HEK293 (cell line): ENCODE data around the gene DDX42.

ENCODE experiments used
- CTCF ChIA-PET: fragments of 350-600 bp; formaldehyde crosslinking; extraction: SDS; loops from one replicate; lab custom pipeline; 2021; ENCODE audit warnings: antibody characterized with exemption; lab: Yijun Ruan, JAX
- POLR2A ChIA-PET: fragments of 300-600 bp; formaldehyde crosslinking; extraction: SDS; loops from one replicate; lab custom pipeline; 2020; ENCODE audit warnings: antibody characterized with exemption, inconsistent platforms; lab: Yijun Ruan, JAX
- H3K27ac ChIP-seq: fragments of 200-500 bp; sonication (Bioruptor generic); 2 replicates; pipeline ENCODE4 v1.5.1; 2014; ENCODE audit warnings: low read depth, low read length, control low read depth, inconsistent platforms; ENCODE audit errors: extremely low read depth
- H3K36me3 ChIP-seq, 2 experiments: fragments of 200-500 bp in 1 of 2; sonication (Bioruptor generic) in 1 of 2; 1 replicate in 1 of 2; 2 replicates in 1 of 2; pipeline ENCODE4 v1.5.1; 2014 to 2017; ENCODE audit warnings: inconsistent platforms in 2 of 2, low read length in 2 of 2; ENCODE audit not compliant: control insufficient read depth in 2 of 2, insufficient read depth in 1 of 2
- H3K4me1 ChIP-seq: fragments of 200-500 bp; sonication (Bioruptor generic); 2 replicates; pipeline ENCODE4 v1.5.1; 2014; ENCODE audit warnings: mild to moderate bottlenecking, low read length, inconsistent platforms; ENCODE audit not compliant: control insufficient read depth, insufficient read depth
- H3K4me3 ChIP-seq: 2 replicates; pipeline ENCODE4 v1.5.1; 2011; ENCODE audit warnings: low read depth, mild to moderate bottlenecking, control low read depth, low read length, moderate library complexity
- H3K9me3 ChIP-seq: fragments of 200-500 bp; sonication (Bioruptor generic); 2 replicates; pipeline ENCODE4 v1.5.1; 2014; ENCODE audit warnings: low read depth, low read length, inconsistent platforms; ENCODE audit not compliant: control insufficient read depth, insufficient read depth
- HOXA7 ChIP-seq: sonication (generic); formaldehyde crosslinking; IDR thresholded peaks from 2 replicates; pipeline ENCODE4 v1.8.1; 2022; ENCODE audit warnings: missing genetic modification reagents, borderline replicate concordance
- IKZF3 ChIP-seq: fragments of 450-650 bp; IDR thresholded peaks from 2 replicates; pipeline ENCODE4 v1.5.0; 2018; ENCODE audit warnings: missing biosample characterization, mild to moderate bottlenecking, missing genetic modification characterization, moderate library complexity
- KLF10 ChIP-seq: fragments of 450-650 bp; IDR thresholded peaks from 2 replicates; pipeline ENCODE4 v1.5.1; 2018; ENCODE audit warnings: missing biosample characterization, mild to moderate bottlenecking, missing genetic modification characterization
- KLF7 ChIP-seq: fragments of 450-650 bp; formaldehyde crosslinking; IDR thresholded peaks from 2 replicates; pipeline ENCODE4 v1.5.1; 2016; ENCODE audit warnings: missing biosample characterization, missing genetic modification characterization, borderline replicate concordance
- KLF9 ChIP-seq: fragments of 450-650 bp; formaldehyde crosslinking; IDR thresholded peaks from 2 replicates; pipeline ENCODE4 v1.5.1; 2016; ENCODE audit warnings: missing biosample characterization, missing genetic modification characterization, low read depth
- SP2 ChIP-seq: fragments of 450-650 bp; formaldehyde crosslinking; IDR thresholded peaks from 2 replicates; pipeline ENCODE4 v1.5.1; 2016; ENCODE audit warnings: missing biosample characterization, missing genetic modification characterization
- TRIM28 ChIP-seq: IDR thresholded peaks from 2 replicates; pipeline ENCODE4 v1.6.1; 2011; ENCODE audit warnings: low read length, control low read depth, borderline replicate concordance
- YY1 ChIP-seq: fragments of 450-650 bp; formaldehyde crosslinking; IDR thresholded peaks from 2 replicates; pipeline ENCODE4 v1.5.1; 2018; ENCODE audit warnings: missing biosample characterization, missing genetic modification characterization
- ZBTB20 ChIP-seq: fragments of 450-650 bp; formaldehyde crosslinking; IDR thresholded peaks from 2 replicates; pipeline ENCODE4 v1.5.1; 2016; ENCODE audit warnings: missing biosample characterization, missing genetic modification characterization
- ZBTB21 ChIP-seq: fragments of 450-650 bp; formaldehyde crosslinking; IDR thresholded peaks from 2 replicates; pipeline ENCODE4 v1.5.1; 2017; ENCODE audit warnings: missing biosample characterization, missing genetic modification characterization
- ZBTB7A ChIP-seq: fragments of 450-650 bp; formaldehyde crosslinking; IDR thresholded peaks from 2 replicates; pipeline ENCODE4 v1.5.1; 2016; ENCODE audit warnings: low read depth, missing biosample characterization, missing genetic modification characterization
- ZFP37 ChIP-seq: fragments of 450-650 bp; formaldehyde crosslinking; IDR thresholded peaks from 2 replicates; pipeline ENCODE4 v1.5.1; 2016; ENCODE audit warnings: missing biosample characterization, missing genetic modification characterization
- ZFP69B ChIP-seq: fragments of 450-650 bp; formaldehyde crosslinking; IDR thresholded peaks from 2 replicates; pipeline ENCODE4 v1.5.1; 2016; ENCODE audit warnings: missing biosample characterization, missing genetic modification characterization
- ZNF112 ChIP-seq: fragments of 450-650 bp; formaldehyde crosslinking; IDR thresholded peaks from 2 replicates; pipeline ENCODE4 v1.5.0; 2017; ENCODE audit warnings: missing biosample characterization, missing genetic modification characterization
- ZNF169 ChIP-seq: fragments of 450-650 bp; formaldehyde crosslinking; IDR thresholded peaks from 2 replicates; pipeline ENCODE4 v1.5.1; 2016; ENCODE audit warnings: missing biosample characterization, missing genetic modification characterization
- ZNF2 ChIP-seq: fragments of 450-650 bp; formaldehyde crosslinking; IDR thresholded peaks from 2 replicates; pipeline ENCODE4 v1.5.1; 2016; ENCODE audit warnings: missing biosample characterization, missing genetic modification characterization
- ZNF24 ChIP-seq: fragments of 450-650 bp; formaldehyde crosslinking; IDR thresholded peaks from 2 replicates; pipeline ENCODE4 v1.5.1; 2016; ENCODE audit warnings: missing biosample characterization, missing genetic modification characterization
- ZNF335 ChIP-seq: fragments of 450-650 bp; formaldehyde crosslinking; conservative IDR thresholded peaks from 2 replicates; pipeline ENCODE4 v1.5.1; 2016; ENCODE audit warnings: missing biosample characterization, missing genetic modification characterization
- ZNF366 ChIP-seq: fragments of 450-650 bp; formaldehyde crosslinking; conservative IDR thresholded peaks from 2 replicates; pipeline ENCODE4 v1.5.1; 2016; ENCODE audit warnings: missing biosample characterization, missing genetic modification characterization
- ZNF561 ChIP-seq: fragments of 450-650 bp; IDR thresholded peaks from 2 replicates; pipeline ENCODE4 v1.5.1; 2018; ENCODE audit warnings: missing biosample characterization, missing genetic modification characterization, borderline replicate concordance
- ZNF600 ChIP-seq: fragments of 450-650 bp; formaldehyde crosslinking; IDR thresholded peaks from 2 replicates; pipeline ENCODE4 v1.5.1; 2016; ENCODE audit warnings: missing biosample characterization, missing genetic modification characterization
- ZNF610 ChIP-seq: fragments of 450-650 bp; formaldehyde crosslinking; IDR thresholded peaks from 2 replicates; pipeline ENCODE4 v1.5.1; 2016; ENCODE audit warnings: missing biosample characterization, missing genetic modification characterization, borderline replicate concordance
- ZNF623 ChIP-seq: fragments of 450-650 bp; formaldehyde crosslinking; IDR thresholded peaks from 2 replicates; pipeline ENCODE4 v1.5.1; 2016; ENCODE audit warnings: missing biosample characterization, missing genetic modification characterization
- ZSCAN16 ChIP-seq: fragments of 450-650 bp; formaldehyde crosslinking; IDR thresholded peaks from 2 replicates; pipeline ENCODE4 v1.5.1; 2016; ENCODE audit warnings: missing biosample characterization, missing genetic modification characterization
- TF ChIP-seq, protein P1 (sequence below): fragments of 450-650 bp; formaldehyde crosslinking; optimal IDR thresholded peaks from 2 replicates; pipeline ENCODE3; 2016; ENCODE audit warnings: missing biosample characterization, mild to moderate bottlenecking, missing genetic modification characterization
- TF ChIP-seq, protein P2 (sequence below): fragments of 450-650 bp; formaldehyde crosslinking; IDR thresholded peaks from 2 replicates; pipeline ENCODE4 v1.5.1; 2016; ENCODE audit warnings: missing biosample characterization, missing genetic modification characterization
- TF ChIP-seq, protein P3 (sequence below): fragments of 450-650 bp; formaldehyde crosslinking; IDR thresholded peaks from 2 replicates; pipeline ENCODE4 v1.5.1; 2016; ENCODE audit warnings: missing biosample characterization, missing genetic modification characterization
- TF ChIP-seq, protein P4 (sequence below): fragments of 450-650 bp; formaldehyde crosslinking; IDR thresholded peaks from 2 replicates; pipeline ENCODE4 v1.5.1; 2016; ENCODE audit warnings: missing biosample characterization, missing genetic modification characterization, low read depth
- TF ChIP-seq, protein P5 (sequence below): fragments of 450-650 bp; formaldehyde crosslinking; IDR thresholded peaks from 2 replicates; pipeline ENCODE4 v1.5.1; 2017; ENCODE audit warnings: missing biosample characterization, missing genetic modification characterization

DDX42 gene

DNA sequence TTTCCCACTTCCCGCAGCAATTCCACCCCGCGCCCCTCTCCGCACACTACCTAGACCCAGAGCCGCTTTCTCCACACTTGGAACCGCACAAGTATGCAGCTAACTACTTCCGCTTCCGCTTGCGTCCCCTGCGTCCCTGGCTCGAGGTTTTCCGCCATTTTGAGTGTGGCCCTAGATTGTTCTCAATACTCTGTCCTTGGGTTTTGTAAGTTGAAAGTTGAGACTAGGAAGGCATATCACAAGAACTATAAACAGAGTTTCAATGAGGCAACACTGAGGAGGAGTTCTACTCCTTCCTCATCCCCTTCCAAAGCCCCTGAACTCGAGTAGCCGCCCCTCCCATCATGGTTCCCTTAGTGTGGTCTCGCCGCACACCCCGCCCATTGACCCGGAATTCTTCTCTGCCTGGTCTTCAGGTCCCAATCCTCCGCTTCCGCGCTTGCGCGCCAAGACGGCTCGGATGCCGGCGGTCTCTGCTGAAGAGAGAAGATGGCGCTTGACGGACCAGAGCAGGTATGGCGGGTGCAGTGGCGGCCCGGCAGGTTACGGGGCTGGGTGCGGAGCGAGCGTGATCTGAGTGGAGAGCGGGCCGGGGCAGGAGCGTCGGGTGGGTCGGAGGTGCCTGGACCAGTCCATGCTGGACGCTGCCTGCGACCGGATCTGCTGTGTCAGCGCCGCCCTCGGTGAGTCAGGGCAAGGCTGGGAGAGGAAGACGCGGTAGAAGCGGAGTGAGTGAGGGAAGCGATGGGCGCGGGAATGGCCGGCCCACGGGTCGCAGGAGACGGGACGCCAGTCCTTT, 53.2 kb downstream of the DDX42 start, which contains the start of the genes FTSJ3 and PSMC5 (continued):
- TF ChIP-seq ZNF610 (tag by site-specific recombination) (peak; percentile 49; the same call in 1 of the 2 replicates), KLF9 (tag by site-specific recombination) (peak; percentile 95), ZFP37 (tag by site-specific recombination) (peak; percentile 82), ZBTB21 (tag by site-specific recombination) (peak; percentile 85), ZNF335 (tag by site-specific recombination) (peak; percentile 89), TRIM28 (peak; percentile 19; the same call in 1 of the 2 replicates), KLF7 (tag by site-specific recombination) (peak; percentile 48; the same call in 1 of the 2 replicates), SP2 (tag by site-specific recombination) (peak; percentile 87), ZNF2 (no peak), ZNF623 (peak; percentile 7; the same call in 1 of the 2 replicates), ZSCAN16 (tag by site-specific recombination) (0 out of 2 replicates have a peak, but pooled peaks have one; percentile 19), ZNF169 (tag by site-specific recombination) (no peak), YY1 (tag by site-specific recombination) (peak; percentile 99), ZBTB7A (tag by site-specific recombination) (peak; percentile 60; the same call in 1 of the 2 replicates), ZBTB20 (tag by site-specific recombination) (peak; percentile 63; the same call in 1 of the 2 replicates), ZNF366 (tag by site-specific recombination) (peak; percentile 86), ZFP69B (tag by site-specific recombination) (no peak)
- TF ChIP-seq, protein P1, sequence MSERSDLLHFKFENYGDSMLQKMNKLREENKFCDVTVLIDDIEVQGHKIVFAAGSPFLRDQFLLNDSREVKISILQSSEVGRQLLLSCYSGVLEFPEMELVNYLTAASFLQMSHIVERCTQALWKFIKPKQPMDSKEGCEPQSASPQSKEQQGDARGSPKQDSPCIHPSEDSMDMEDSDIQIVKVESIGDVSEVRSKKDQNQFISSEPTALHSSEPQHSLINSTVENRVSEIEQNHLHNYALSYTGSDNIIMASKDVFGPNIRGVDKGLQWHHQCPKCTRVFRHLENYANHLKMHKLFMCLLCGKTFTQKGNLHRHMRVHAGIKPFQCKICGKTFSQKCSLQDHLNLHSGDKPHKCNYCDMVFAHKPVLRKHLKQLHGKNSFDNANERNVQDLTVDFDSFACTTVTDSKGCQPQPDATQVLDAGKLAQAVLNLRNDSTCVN (tag by site-specific recombination), result peak; percentile 52
- TF ChIP-seq, protein P2, sequence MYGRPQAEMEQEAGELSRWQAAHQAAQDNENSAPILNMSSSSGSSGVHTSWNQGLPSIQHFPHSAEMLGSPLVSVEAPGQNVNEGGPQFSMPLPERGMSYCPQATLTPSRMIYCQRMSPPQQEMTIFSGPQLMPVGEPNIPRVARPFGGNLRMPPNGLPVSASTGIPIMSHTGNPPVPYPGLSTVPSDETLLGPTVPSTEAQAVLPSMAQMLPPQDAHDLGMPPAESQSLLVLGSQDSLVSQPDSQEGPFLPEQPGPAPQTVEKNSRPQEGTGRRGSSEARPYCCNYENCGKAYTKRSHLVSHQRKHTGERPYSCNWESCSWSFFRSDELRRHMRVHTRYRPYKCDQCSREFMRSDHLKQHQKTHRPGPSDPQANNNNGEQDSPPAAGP (tag by site-specific recombination), result peak; percentile 61; the same call in 1 of the 2 replicates
- TF ChIP-seq, protein P3, sequence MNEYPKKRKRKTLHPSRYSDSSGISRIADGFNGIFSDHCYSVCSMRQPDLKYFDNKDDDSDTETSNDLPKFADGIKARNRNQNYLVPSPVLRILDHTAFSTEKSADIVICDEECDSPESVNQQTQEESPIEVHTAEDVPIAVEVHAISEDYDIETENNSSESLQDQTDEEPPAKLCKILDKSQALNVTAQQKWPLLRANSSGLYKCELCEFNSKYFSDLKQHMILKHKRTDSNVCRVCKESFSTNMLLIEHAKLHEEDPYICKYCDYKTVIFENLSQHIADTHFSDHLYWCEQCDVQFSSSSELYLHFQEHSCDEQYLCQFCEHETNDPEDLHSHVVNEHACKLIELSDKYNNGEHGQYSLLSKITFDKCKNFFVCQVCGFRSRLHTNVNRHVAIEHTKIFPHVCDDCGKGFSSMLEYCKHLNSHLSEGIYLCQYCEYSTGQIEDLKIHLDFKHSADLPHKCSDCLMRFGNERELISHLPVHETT (tag by site-specific recombination), result peak; percentile 78; the same call in 1 of the 2 replicates
- TF ChIP-seq, protein P4, sequence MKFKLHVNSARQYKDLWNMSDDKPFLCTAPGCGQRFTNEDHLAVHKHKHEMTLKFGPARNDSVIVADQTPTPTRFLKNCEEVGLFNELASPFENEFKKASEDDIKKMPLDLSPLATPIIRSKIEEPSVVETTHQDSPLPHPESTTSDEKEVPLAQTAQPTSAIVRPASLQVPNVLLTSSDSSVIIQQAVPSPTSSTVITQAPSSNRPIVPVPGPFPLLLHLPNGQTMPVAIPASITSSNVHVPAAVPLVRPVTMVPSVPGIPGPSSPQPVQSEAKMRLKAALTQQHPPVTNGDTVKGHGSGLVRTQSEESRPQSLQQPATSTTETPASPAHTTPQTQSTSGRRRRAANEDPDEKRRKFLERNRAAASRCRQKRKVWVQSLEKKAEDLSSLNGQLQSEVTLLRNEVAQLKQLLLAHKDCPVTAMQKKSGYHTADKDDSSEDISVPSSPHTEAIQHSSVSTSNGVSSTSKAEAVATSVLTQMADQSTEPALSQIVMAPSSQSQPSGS, result no peak

DNA sequence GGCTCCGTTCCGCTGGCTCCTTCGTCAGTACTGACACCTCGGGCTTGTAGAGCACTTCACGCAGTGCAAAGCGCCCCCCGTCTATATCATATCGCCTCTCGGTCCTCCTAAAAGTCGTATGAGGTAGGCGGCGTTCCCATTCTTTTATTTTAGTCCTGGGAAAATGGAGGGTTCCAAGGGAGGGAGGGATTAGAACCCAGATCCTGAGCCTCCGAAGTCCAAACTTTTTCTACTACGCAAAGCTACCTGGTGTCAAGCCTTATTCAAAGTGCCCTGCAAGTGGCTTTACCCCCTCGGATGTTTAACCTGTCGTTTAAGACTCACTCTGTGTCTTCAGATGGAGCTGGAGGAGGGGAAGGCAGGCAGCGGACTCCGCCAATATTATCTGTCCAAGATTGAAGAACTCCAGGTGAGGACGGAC, 53.8 kb downstream of the DDX42 start:
- Histone ChIP-seq H3K27ac (peak overlapping the region; percentile 87), H3K36me3 (peaks cover 32 to 78% of the 10 kb centered on the region in 2 experiments; a peak in 2 of 3 replicates), H3K9me3 (no peaks in the 10 kb centered on the region), H3K4me3 (peak overlapping the region; percentile 74), H3K4me1 (peaks cover 3% of the 10 kb centered on the region; the same call in 1 of the 2 replicates)
- TF ChIP-seq IKZF3 (tag by site-specific recombination), result peak; percentile 4; the same call in 1 of the 2 replicates
- TF ChIP-seq SP2 (tag by site-specific recombination), result no peak
- no peak for TF ChIP-seq HOXA7 (CRISPR knock-in tag)
- TF ChIP-seq ZNF112 (tag by site-specific recombination), result no peak
- TF ChIP-seq ZNF24 (tag by site-specific recombination), result 0 out of 2 replicates have a peak, but pooled peaks have one; percentile 20
- TF ChIP-seq, protein P5, sequence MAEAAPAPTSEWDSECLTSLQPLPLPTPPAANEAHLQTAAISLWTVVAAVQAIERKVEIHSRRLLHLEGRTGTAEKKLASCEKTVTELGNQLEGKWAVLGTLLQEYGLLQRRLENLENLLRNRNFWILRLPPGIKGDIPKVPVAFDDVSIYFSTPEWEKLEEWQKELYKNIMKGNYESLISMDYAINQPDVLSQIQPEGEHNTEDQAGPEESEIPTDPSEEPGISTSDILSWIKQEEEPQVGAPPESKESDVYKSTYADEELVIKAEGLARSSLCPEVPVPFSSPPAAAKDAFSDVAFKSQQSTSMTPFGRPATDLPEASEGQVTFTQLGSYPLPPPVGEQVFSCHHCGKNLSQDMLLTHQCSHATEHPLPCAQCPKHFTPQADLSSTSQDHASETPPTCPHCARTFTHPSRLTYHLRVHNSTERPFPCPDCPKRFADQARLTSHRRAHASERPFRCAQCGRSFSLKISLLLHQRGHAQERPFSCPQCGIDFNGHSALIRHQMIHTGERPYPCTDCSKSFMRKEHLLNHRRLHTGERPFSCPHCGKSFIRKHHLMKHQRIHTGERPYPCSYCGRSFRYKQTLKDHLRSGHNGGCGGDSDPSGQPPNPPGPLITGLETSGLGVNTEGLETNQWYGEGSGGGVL (tag by site-specific recombination), result 0 out of 2 replicates have a peak, but pooled peaks have one; percentile 41
- no peak for TF ChIP-seq KLF10 (tag by site-specific recombination)
- no peak for TF ChIP-seq ZNF610 (tag by site-specific recombination)
- no peak; the same call in 1 of the 2 replicates for TF ChIP-seq ZNF600
- 0 out of 2 replicates have a peak, but pooled peaks have one; percentile 35 for TF ChIP-seq ZNF561 (tag by site-specific recombination)
- ChIA-PET CTCF (interaction anchor here (0.5 to 1.7 kb wide), 8 partner anchors 9 to 1511 kb away, joined by 3 to 10 read pairs (median 4); no protein-coding TSS in a partner anchor), POLR2A (interaction anchor here (1.0 to 7.2 kb wide), 2 partner anchors 11 to 132 kb away, joined by 4 to 65 read pairs; partner anchors contain the start of gene SMARCD2)
